Measurements from ENCODE around the gene DNM3.
"Not testable (repeated sequence)": the region's sequence is repeated elsewhere in the genome, so short reads cannot be mapped to it uniquely, and the experiment has no call there.

DNM3 gene

DNA sequence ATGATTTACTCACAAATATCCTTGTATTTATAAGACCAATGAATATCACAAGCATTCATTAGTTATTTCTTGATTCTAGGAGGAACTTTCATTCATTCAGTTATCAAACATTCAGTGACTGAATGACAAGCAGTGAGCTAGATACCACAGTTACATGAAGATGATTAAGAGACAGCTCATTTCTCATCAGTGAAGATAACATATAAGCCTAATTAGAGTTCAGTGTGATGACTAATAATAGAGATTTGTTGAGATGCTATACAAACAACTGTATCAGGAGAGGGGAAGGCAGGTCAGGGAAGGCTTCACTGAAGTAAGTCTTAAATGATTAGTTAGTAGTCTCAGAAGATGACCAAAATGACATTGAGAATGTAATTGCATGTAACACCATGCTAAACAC, 564.6 kb downstream of the DNM3 start:
- DNase-seq: no peak

DNA sequence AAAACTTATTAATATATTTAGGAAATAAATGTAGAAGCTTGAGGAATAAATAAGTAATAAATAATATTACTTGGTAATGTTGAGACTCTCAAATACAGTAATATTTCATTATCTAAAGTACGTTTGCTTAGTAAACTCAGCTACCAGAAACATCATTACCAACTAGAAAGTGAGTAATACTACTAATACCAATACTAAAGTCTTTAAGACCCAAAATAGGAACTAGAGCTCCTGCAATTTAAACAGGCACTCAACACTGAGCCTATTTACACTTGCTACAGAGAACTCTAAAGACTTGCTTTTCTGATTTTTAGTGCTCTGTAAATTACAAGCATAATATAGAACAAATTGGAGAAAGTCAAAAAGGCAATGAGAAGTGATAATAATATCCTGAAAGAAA, 565.7 kb downstream of the DNM3 start:
- no peak for DNase-seq

DNA sequence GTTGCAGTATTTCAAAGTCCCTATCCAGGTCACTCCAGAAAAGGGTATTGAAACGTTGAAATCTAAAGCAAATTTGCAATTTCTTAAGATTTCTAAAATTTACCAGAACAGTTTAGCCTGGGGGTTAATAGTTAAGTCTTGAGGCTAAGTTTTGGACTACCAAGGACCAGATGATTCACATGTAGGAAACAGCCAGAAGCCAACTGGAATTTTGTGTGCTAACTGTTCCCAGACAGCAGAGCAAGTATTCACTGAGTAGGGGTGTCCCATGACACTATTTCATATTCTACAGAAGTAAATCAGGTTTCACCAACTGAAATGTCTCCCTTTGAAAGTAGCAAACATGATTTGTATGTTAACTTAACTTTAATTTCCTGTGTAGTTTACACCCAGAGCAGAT, 567.7 kb downstream of the DNM3 start:
- no peak for DNase-seq

DNA sequence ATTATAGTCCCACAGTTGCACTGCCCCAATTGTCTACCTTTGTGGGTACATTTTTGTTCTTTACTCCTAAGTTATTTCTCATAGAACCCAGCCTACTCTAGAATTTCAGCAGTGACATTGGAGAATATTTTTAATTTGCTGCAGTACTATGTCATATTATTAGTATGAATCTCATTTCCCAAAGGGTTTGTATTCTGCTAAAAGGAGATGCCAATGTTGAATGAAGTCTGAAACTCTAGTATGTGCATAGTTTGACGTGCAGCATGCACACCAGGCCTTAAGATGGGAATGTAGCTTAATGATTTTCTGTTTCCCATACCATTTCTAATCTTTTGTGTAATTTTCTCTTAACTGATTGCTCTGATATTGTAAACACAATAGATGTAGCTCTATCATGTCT, 568.7 kb downstream of the DNM3 start:
- DNase-seq: no peak

DNA sequence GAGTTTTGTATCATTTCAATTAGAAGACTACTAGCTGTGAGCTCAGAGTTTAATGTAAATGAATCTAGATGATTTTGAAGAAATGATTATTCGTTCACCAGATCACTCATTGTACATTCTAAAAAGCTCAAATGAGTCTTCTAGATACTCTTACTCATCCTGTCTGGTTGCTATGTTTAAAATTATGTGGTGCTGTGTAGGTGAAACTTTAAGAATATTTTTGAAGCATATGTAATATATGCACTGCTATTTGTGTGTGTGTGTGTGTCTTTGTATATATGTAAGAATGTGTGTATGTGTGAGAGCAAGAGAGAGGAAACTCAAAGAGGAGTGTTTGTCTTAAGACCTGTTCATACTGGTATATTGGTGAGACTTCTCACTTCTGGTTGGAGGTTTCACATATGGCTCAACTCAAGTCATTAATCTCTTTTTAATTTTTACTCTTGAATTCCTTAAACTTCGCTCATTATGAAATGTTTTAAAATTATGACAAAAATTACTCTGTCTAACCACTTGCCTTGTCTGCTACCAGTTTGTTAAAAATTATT, 570.6 kb downstream of the DNM3 start:
- DNase-seq: no peak

DNA sequence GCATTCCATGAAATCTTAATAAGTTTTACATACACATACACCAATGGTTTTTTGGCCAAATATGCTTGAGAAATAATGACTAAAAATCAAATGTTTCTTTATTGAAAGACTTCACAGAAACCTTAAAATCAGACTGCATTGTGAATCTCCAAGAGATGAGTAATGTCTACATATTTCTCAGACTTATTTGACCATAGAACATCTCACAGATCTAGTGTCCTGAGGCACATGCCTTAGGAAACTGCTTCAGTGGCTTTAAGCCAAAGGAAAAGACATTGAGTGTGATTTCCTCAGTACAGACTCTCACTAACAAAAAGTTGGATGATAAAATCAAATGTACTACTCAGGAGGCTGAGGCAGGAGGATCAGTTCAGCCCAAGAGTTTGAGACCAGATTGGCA, 573.0 kb downstream of the DNM3 start:
- no peak for DNase-seq

DNA sequence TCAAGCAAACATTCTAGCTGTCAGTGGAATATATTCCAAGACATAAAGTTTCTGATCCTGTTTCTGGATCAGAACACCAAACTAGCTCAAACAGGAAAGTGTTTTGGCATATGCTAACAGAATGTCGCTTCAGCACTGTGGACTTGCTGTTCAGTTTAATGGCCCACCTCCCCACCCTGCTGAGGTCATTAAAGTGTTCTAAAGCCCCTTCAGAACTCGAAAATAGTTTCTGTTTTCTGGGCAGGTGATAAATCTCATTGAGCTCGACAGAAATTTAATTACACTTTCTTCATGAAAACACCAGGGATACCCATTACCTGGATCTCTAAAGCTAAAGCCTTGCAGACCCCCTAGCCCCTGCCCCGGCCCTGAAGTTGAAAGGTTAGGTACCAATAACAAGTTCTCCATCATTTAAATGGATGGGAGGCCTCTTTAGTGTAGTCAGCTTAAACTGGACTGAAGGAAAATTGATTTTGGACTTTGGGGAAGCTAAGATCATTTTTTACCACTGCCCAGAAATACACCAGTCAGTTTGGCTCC, 575.3 kb downstream of the DNM3 start:
- no peak for DNase-seq

DNA sequence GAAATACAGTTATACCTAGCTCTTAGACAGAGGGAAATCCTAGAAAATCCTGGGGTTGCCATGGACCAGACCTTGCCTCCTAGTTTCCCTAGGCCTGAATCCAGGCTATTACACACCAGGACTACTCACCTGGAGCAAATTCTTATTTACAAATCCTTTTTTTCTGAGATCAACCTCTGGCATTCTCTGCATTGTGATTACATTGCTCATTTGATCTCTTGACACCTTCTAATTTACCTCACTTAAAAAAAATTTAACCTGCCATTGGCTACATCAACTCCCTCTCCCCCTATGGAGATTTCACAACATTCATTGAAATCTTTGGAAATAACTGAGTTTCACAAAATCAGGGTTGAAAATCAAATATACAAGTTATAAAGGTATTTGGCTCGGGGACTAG, 576.3 kb downstream of the DNM3 start:
- no peak for DNase-seq

DNA sequence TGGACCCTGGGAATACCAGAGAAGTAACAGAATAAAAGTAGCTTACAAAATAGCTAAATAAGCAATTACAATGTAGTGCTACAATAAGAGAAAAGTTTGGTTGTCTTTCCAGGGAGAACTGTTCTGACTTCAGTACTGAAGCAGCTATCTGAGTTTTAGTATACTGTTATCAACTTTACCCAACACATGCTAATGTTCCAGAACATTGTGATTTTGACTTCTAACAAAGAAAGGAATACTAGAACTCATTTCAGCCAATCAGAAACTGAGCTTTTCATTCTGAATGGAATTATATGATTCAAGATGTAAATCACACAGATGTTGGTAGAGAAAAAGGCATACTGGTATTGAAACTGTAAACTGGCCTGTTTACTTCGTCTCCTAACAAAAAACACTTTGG, 579.1 kb downstream of the DNM3 start, which contains the start of gene C1orf105:
TSS of gene C1orf105 (plus strand) at position 301 of the 400 bp plus-strand sequence. CDS start 201 bp downstream, outside the sequence.
- DNase-seq: no peak

DNA sequence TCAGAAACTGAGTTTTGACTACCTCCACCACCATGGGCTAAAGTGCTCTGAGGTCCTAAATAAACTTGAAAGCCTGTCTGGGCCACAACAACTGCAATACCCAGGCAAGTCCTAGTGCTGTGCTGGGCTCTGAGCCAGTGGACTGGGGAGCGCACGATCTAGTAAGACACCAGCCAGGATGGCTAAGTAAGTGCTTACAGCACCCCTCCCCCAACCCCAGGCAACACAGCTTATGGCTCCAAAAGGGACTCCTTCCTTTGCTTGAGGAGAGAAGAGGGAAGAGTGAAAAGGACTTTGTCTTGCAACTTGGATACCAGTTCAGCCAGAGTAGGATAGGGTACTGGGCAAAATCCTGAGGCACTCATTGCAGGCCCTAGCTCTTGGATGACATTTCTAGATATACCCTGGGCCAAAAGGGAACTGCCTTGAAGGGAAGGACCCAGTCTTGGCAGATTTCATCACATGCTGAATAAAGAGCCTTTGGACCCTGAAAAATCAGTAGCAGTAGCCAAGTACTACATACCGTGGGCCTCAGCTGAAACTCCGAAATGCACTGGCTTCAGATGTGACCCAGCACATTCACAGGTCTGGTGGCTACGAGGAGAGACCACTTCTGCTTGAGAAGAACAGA, 580.8 kb downstream of the DNM3 start:
- DNase-seq: no peak

DNA sequence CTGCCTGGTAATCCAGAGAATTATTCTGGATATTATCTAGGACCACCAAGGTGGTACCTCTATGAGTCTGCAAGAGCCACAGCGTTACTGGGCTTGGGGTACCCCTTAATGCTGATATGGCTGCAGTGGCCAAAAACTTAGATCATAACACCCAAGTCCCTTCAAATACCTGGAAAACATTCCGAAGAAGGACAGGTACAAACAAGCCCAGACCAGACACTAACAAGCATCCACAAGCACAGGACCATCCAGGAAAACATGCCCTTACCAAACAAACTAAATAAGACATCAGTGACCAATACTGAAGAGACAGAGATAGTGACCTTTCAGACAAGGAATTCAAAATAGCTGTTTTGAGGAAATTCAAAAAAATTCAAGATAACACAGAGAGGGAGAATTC, 582.0 kb downstream of the DNM3 start:
- DNase-seq: no peak

DNA sequence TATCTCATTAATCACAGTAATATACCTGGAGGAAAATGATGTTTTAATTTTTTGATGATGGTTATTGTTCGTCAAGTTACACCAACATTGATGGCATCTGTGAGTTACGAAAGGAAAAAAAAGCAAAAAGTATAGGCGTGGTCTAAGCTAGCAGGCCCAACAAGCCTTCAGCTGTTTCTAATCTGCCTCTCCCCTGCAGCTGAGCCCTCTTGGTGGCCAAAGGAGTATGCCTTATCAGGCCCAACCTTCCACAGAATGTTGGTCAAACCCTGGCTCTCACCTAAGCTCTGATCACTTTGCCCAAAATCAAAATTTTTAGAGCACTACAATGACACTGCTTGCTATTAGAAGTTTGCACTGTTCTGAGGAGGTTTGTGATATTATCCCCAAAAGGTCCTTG, 584.0 kb downstream of the DNM3 start:
- no peak for DNase-seq

DNA sequence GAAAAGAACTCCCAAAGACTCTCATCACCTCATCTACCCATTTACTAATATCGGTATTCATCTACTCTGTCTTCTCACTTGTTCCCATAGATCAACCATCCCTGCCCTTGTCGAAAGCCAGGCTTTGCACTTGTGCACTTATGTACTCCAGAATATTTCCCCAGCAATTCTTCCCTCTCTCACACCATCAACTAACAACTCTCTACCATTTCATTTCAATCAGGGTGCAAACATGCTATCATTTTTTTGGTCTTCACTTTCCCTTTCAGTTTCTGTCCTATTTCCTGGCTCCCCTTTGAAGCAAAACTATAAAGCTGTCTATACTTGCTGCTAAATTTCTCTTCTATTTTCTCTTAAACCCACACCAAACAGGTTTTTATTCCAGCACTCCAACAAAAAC, 585.9 kb downstream of the DNM3 start:
- DNase-seq: no peak

DNA sequence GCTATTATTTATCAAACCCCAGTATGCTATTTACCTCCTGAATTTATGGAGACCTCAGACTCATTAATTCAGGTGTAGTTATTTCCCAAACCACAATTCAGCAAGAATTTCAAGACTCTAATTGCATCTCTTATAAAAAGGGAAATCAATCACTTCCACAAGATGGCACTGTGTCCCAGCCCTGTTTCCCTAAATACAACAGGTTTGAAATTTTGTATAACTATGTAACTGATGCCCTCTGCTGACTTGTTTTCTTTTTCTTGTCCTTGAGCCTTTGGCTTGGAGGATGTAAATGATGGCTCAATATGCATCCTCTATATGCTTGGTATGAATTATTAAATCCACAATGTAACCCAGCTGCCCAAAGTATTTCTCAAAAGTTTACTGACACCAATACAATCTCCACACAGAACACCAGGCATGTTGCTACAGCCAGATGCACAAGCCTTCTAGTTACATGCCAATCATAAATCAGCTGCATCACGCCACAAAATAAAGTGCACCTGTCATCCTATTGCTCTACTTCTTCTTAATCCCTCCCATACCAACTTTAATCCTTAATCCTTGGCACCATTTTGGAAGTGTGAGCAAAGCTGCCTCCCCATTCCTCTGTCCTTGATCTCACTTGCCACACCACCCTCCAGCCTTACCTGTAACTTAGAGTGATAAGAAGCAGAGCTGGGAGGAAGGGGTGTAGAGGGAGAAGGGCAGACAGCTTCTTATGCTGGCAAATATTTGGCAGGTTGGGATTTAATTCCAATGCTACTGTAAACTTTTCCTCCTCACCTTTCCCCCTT, 588.2 kb downstream of the DNM3 start:
- no peak for DNase-seq

DNA sequence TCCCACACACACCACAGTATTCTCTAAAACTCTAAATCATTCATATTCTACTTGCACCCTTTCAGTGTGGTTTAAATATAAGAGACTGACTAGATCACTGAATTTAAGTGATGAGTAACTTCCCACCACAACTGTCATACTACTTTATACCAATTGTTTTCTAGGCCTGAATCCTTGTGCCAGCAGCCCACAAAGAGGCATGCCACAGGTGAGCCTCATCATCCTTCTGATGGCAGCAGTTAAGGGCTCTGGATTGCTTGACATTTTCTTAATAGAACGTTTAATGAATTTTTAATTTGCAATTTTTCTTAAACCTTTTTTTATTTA, 588.8 kb downstream of the DNM3 start:
- DNase-seq: no peak

DNA sequence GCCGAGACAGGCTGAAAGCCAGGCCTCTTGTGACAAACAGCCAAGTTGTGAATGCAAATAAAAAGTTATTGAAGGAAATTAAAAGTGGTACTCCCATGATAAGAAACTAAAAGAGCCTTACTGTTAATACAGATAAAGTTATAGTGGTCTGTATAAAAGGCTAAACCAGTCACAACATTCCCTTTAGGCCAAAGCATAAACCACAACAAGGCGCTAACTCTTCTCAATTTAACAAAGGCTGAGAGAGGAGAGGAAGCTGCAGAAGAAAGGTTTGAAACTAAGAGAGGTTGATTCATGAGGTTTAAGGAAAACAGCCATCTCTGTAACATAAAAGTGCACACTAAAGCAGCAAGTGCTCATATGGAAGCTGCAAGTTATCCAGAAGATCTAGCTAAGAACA, 589.9 kb downstream of the DNM3 start:
- no peak for DNase-seq

DNA sequence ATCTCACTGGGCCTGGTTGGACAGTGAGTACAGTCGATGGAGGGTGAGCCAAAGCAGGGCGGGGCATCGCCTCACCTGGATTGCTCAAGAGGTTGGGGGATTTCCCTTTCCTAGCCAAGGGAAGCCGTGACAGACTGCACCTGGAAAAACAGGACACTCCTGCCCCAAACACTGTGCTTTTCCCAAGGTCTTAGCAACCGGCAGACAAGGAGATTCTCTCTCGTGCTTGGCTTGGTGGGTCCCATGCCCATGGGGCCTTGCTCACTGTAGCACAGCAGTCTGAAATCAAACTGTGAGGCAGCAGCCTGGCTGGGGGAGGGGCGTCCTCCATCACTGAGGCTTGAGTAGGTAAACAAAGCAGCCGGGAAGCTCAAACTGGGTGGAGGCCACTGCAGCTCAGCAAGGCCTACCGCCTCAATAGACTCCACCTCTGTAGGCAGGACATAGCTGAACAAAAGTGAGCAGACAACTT, 590.5 kb downstream of the DNM3 start:
- no peak for DNase-seq

DNA sequence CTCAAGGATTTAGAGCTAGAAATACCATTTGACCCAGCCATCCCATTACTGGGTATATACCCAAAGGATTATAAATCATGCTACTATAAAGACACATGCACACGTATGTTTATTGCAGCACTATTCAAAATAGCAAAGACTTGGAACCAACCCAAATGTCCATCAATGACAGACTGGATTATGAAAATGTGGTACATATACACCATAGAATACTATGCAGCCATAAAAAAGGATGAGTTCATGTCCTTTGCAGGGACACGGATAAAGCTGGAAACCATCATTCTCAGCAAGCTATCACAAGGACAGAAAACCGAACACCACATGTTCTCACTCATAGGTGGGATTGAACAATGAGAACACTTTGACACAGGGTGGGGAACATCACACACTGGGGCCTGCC, 595.9 kb downstream of the DNM3 start:
- DNase-seq: not testable (repeated sequence)

DNA sequence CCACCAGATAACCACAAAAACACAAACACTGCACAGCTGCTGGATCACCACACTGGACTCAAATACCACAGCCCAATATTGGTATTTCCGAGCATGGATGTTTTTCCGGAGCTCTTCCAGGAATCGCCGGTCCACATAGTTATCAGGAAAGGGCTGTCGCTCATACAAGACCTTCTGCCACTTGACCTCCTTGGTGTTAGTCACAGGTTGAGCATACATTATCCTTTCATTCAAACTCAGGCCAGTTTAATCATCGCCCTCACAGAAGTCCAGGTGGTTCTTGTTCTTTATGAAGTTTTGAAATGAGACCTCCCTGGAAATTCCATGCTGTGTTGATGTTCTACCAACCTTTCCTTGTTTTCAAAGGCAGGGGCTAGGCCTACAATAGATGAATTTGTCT, 601.1 kb downstream of the DNM3 start:
- DNase-seq: no peak

DNA sequence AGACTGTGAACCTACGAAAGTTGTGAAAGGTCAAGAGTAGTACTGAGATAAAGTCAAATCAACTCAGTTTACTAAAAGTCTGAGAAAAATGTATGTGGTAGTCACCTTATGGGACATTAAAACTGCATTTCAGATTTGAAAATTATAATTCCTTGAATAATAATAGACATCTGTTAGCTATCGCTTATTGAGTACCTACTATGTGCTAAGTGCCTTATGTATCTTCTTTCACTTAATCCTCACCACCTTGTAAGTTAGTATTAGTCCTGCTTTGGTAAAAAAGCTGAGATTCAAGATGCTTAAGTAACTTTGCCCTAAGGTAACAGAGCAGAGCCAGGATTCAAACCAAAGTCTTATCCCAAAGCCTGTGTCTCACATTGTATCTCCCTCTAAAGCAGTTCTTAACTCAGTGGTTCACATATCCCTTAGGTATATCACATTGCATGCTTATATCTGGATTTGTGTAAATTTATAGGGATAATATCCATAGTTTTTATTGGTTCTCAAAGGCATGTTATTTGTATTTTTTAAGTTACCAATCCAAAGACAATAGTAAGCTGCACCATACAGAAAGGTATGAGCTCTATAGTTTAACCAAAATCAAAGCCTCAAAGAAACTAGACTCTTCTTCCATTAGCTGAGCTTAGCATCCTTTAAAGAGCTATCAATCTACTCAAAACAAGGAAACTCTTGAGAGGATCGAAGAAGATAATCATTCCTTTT, 601.7 kb downstream of the DNM3 start:
- DNase-seq: no peak

DNA sequence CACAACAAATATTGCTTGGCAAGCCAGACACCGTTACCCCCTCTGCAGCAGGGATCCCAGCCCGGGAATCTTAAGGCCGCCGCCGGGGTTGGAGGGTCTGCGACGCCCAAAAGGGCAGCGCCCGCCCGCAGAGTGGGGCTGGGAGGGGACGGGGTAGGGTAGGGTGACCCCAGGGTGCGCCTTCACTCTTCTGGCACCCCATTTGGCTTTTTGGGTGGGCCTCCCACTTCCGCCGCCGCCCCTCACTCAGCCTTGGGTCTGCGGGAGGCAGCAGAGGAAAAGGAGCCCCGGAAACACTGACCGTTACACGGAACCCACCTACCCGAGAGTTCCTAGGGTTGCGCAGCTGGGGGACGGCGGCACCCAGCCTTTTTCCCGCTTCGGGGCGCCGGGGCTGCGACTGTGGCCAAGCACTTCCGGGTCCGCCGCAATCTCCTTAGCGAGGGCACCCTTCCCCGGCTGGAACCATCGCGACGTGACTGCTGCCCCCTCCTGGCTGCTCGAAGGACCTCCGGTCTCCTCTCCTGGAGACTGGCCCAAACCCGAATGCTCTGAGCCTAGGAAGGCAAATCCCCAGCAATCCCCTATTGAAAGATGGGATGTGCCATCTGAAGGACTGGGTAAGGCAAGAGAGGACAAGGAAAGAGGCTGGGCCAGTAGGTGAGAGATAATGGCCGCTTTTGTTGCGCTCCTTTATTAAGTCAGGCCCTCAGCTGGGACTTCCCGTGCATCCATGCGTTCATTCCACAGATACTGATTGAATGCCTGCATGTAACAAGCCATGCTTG, 602.6 kb downstream of the DNM3 start, which contains the start of gene PIGC:
TSS of gene PIGC (minus strand) at position 404 of the 788 bp plus-strand sequence. CDS start 1,447 bp downstream, outside the sequence.
- peak; percentile 58 for DNase-seq

DNA sequence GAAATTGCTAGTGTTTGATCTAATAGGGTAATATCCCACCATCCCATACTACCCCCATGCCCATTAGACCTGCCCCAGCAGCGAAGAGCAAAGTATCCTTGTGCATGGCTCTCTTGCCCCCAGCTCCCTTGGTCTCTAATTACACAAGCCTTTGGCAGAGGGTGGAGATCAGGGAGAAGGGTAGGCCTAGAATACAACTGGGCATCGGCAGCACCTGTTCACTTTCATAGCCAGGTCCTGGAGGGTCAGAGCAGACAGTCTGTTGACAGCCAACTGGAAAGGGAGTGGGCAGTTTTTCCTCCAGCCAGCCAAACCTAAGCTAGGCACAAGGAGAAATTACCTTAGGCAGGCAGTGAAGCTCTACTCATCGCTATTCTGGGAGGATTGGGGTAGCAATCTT, 605.2 kb downstream of the DNM3 start:
- DNase-seq: no peak
